ENCODE measurements around the gene SH3D21. TPM values are rescaled to one million over a fixed set of nuclear protein-coding genes. Genes with fewer than 3 reads are reported as not detected.

SH3D21 gene
- total RNA-seq, 4 donors from 2014 or later = 11.3 to 11.8 TPM; not detected in 2

GRCh38 chr1:36287595-36287994 is 18.6 kb upstream of the SH3D21 start:
- H3K9me3 ChIP-seq = no peaks in the 10 kb centered on the region
- TF ChIP-seq POLR2A (IDR thresholded peaks at IDR 0.05) (no peak), CTCF (IDR thresholded peaks at IDR 0.05) (no peak)
- H3K4me3 ChIP-seq = no peak overlapping the region
- H3K4me1 ChIP-seq = no peaks in the 10 kb centered on the region
- no peak overlapping the region for H3K27ac ChIP-seq
- H3K36me3 ChIP-seq = no peaks in the 10 kb centered on the region
- no peak for DNase-seq
- intact Hi-C loops (cut with DNase I; ENCODE audit: low total_unique reads) = loop anchor here (10.0 kb wide), 2 partner anchors 53 to 133 kb away; partner anchors contain the start of gene MAP7D1
- H3K27me3 ChIP-seq = no peaks in the 10 kb centered on the region

DNA sequence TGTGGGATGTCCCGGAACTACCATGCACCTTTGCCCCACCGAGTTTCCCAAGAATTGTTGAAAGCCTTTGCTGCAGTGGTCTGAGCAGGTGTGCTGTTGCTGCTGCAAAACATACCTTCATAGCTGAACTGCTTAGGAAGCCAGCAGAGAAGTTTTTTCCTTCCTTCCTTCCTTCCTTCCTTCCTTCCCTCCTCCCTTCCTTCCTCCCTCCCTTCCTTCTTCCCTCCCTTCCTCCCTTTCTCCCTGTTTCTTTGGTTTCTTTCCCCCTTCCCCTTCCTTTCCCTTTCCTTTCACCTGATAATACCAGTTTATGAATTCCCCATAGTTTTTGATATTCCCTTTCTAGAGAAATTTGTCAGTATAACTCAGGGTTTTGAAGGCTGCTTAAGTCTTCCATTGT is 10.8 kb upstream of the SH3D21 start:
- no peak overlapping the region for H3K4me3 ChIP-seq
- TF ChIP-seq POLR2A (IDR thresholded peaks at IDR 0.05) = no peak
- TF ChIP-seq CTCF (IDR thresholded peaks at IDR 0.05) = no peak
- H3K27ac ChIP-seq = no peak overlapping the region
- DNase-seq = no peak
- H3K36me3 ChIP-seq = no peaks in the 10 kb centered on the region
- H3K4me1 ChIP-seq = peaks cover 0 to 6% of the 10 kb centered on the region in 2 donors
- H3K27me3 ChIP-seq = no peaks in the 10 kb centered on the region
- no peaks in the 10 kb centered on the region for H3K9me3 ChIP-seq
- intact Hi-C loops (cut with DNase I; ENCODE audit: low total_unique reads) = no loop called here

DNA sequence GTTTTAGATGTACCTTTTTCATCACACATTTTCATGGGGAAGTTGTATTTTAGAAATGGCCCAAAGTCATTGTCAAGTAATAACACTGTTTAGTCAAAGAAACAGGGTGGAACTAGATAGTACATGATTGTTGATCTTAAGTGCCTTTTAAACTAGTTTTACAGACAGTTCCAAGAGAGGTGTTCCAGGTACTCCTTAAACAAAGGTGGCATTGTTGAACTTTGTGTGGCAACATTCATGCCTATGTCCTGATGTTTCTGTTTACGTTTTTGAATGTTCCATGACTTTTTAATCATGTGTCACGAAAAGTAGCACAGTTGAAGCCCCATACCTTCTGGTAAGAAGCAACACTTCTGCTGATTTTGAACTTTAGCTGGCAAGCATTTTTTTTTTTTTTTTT is 9.1 kb upstream of the SH3D21 start:
- TF ChIP-seq CTCF (IDR thresholded peaks at IDR 0.05) (no peak), POLR2A (IDR thresholded peaks at IDR 0.05) (no peak)
- H3K9me3 ChIP-seq = no peaks in the 10 kb centered on the region
- intact Hi-C loops (cut with DNase I; ENCODE audit: low total_unique reads) = no loop called here
- H3K4me3 ChIP-seq = no peak overlapping the region
- H3K27ac ChIP-seq = no peak overlapping the region
- peaks cover 0 to 6% of the 10 kb centered on the region in 2 donors for H3K4me1 ChIP-seq
- no peak for DNase-seq
- H3K36me3 ChIP-seq = no peaks in the 10 kb centered on the region
- no peaks in the 10 kb centered on the region for H3K27me3 ChIP-seq

GRCh38 chr1:36298640-36299039 is 7.5 kb upstream of the SH3D21 start:
- Histone ChIP-seq H3K4me1 (peaks cover 0 to 6% of the 10 kb centered on the region in 2 donors), H3K27ac (no peak overlapping the region), H3K36me3 (no peaks in the 10 kb centered on the region), H3K27me3 (no peaks in the 10 kb centered on the region), H3K4me3 (no peak overlapping the region), H3K9me3 (no peaks in the 10 kb centered on the region)
- intact Hi-C loops (cut with DNase I; ENCODE audit: low total_unique reads) = no loop called here
- TF ChIP-seq CTCF (IDR thresholded peaks at IDR 0.05) (no peak), POLR2A (IDR thresholded peaks at IDR 0.05) (no peak)
- DNase-seq = no peak

DNA sequence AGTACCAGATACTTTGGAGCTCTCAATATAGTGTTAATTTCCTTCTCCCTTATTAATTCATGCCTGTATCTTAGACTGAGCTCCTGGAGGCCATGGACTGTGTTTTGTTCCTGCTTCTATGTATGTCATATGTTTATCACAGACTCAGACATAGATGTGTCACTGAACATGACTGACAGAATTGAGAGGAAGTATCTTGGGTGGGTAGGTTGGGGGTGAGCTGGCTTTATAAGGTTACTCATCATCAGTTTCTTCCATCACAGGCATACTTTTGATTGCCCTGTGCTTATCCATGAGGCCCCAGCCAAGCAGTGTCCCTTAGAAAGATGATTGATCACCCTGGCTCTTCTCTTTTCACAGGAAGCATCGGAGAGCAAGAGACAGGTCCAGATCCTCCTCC is 5.6 kb upstream of the SH3D21 start:
- Histone ChIP-seq H3K9me3 (no peaks in the 10 kb centered on the region), H3K27ac (peak overlapping the region; percentile 30 to 61), H3K27me3 (no peaks in the 10 kb centered on the region), H3K4me1 (peaks cover 0 to 6% of the 10 kb centered on the region in 2 donors), H3K4me3 (no peak overlapping the region), H3K36me3 (no peaks in the 10 kb centered on the region)
- no peak for DNase-seq
- intact Hi-C loops (cut with DNase I; ENCODE audit: low total_unique reads) = no loop called here
- TF ChIP-seq CTCF (IDR thresholded peaks at IDR 0.05) (no peak), POLR2A (IDR thresholded peaks at IDR 0.05) (no peak)
